ENCODE measurements around the gene GAS1. TPM values are rescaled to one million over a fixed set of nuclear protein-coding genes. Genes with fewer than 3 reads are reported as not detected.

Gene GAS1
- total RNA-seq, 1 donor from 2014 or later, result 307 TPM

DNA sequence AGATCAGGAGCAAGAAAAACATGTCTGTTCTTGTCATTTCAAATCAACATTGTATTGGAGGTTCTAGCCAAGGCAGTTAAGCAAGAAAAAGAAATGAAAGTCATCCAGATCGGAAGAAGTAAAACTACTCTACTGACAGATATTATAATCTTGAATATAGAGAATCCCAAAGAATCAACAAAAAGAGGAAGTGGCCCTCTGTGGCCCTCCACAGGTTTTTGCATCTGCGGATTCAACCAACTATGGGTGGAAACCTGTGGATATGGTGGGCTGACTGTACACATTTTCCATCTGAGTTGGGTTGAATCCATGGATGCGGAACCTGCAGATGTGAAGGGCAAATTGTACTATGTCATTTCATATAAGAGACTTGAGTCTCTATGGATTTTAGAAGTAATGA, 35.1 kb downstream of the GAS1 start:
- no peak overlapping the region for H3K27ac Mint-ChIP-seq (ENCODE audit: unreplicated experiment)
- H3K4me1 Mint-ChIP-seq (ENCODE audit: unreplicated experiment), result peaks cover 16% of the 10 kb centered on the region
- H3K27me3 Mint-ChIP-seq (ENCODE audit: unreplicated experiment), result no peaks in the 10 kb centered on the region
- TF ChIP-seq, protein P1, sequence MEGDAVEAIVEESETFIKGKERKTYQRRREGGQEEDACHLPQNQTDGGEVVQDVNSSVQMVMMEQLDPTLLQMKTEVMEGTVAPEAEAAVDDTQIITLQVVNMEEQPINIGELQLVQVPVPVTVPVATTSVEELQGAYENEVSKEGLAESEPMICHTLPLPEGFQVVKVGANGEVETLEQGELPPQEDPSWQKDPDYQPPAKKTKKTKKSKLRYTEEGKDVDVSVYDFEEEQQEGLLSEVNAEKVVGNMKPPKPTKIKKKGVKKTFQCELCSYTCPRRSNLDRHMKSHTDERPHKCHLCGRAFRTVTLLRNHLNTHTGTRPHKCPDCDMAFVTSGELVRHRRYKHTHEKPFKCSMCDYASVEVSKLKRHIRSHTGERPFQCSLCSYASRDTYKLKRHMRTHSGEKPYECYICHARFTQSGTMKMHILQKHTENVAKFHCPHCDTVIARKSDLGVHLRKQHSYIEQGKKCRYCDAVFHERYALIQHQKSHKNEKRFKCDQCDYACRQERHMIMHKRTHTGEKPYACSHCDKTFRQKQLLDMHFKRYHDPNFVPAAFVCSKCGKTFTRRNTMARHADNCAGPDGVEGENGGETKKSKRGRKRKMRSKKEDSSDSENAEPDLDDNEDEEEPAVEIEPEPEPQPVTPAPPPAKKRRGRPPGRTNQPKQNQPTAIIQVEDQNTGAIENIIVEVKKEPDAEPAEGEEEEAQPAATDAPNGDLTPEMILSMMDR (IDR thresholded peaks at IDR 0.05), result no peak
- no peak for DNase-seq (ENCODE audit: extremely low spot score, unreplicated experiment)
- H3K9me3 Mint-ChIP-seq (ENCODE audit: unreplicated experiment), result peaks cover 34% of the 10 kb centered on the region
- no peak overlapping the region for H3K4me3 Mint-ChIP-seq (ENCODE audit: unreplicated experiment)
- H3K36me3 Mint-ChIP-seq (ENCODE audit: unreplicated experiment), result peaks cover 13% of the 10 kb centered on the region

DNA sequence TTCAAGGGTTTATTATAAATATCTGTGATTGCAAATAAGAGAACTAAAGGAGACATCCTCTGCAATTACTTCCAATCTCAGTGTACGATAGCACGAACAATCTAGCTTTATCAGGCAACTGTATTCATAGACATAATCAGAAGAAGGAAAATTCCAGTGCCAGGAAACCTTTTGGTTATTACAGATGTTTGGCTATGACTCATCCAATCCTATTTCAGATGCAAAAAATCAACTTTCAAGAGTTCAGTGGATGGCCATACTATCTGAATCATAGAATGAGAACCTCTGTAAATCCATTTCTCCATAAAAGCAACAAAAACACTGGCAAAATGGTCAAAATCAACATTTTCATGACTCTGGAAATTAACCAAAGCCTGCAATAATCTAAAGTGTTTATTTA, 37.9 kb downstream of the GAS1 start:
- no peak overlapping the region for H3K27ac Mint-ChIP-seq (ENCODE audit: unreplicated experiment)
- H3K4me1 Mint-ChIP-seq (ENCODE audit: unreplicated experiment), result peaks cover 19% of the 10 kb centered on the region
- H3K4me3 Mint-ChIP-seq (ENCODE audit: unreplicated experiment), result no peak overlapping the region
- no peak for DNase-seq (ENCODE audit: extremely low spot score, unreplicated experiment)
- H3K36me3 Mint-ChIP-seq (ENCODE audit: unreplicated experiment), result peaks cover 13% of the 10 kb centered on the region
- H3K9me3 Mint-ChIP-seq (ENCODE audit: unreplicated experiment), result peaks cover 37% of the 10 kb centered on the region
- no peaks in the 10 kb centered on the region for H3K27me3 Mint-ChIP-seq (ENCODE audit: unreplicated experiment)
- TF ChIP-seq, protein P1 (IDR thresholded peaks at IDR 0.05), result no peak

DNA sequence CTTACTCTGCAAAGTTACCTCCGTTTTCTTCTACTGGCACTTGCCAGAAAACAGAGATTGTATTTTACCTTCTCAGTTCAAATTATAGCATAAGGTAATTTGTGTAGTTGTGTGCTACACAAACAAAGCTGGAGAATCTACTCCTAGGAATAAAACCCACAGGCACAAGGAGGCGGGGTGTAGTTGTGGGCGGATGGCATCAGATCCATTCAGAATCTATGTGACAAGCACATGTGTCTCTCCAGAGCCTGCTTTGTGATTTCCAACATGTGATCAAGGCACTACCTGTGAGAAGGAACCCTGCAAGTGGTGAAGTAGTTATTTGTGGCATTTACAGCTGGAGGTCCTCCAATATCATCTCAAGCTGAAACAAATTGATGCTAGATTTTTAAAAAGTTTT, 39.0 kb downstream of the GAS1 start:
- Mint-ChIP-seq H3K27ac (ENCODE audit: unreplicated experiment) (no peak overlapping the region), H3K9me3 (ENCODE audit: unreplicated experiment) (peaks cover 29% of the 10 kb centered on the region), H3K4me1 (ENCODE audit: unreplicated experiment) (peaks cover 29% of the 10 kb centered on the region), H3K27me3 (ENCODE audit: unreplicated experiment) (no peaks in the 10 kb centered on the region), H3K36me3 (ENCODE audit: unreplicated experiment) (peaks cover 10% of the 10 kb centered on the region), H3K4me3 (ENCODE audit: unreplicated experiment) (no peak overlapping the region)
- no peak for DNase-seq (ENCODE audit: extremely low spot score, unreplicated experiment)
- TF ChIP-seq, protein P1 (IDR thresholded peaks at IDR 0.05), result no peak

DNA sequence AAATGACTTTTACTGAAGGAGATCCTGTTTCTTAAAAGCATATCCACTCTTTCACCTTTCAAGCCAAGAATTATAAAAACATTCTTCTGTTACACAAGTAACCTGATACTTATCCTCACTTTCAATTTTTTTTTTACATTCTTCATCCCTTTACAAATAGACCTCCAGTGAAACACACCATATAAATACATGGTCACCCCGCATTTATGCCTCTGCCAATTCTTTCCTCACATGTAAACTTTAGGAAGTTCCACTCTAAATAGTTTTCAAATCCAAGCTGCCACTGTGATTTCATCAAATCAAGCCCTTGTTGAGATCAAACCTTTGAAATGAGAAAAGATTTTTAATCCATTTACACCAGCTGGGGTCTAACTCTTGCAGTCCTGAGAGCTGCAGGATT, 40.0 kb downstream of the GAS1 start:
- no peak overlapping the region for H3K27ac Mint-ChIP-seq (ENCODE audit: unreplicated experiment)
- H3K4me3 Mint-ChIP-seq (ENCODE audit: unreplicated experiment), result no peak overlapping the region
- peaks cover 10% of the 10 kb centered on the region for H3K36me3 Mint-ChIP-seq (ENCODE audit: unreplicated experiment)
- TF ChIP-seq, protein P1 (IDR thresholded peaks at IDR 0.05), result no peak
- H3K27me3 Mint-ChIP-seq (ENCODE audit: unreplicated experiment), result no peaks in the 10 kb centered on the region
- no peak for DNase-seq (ENCODE audit: extremely low spot score, unreplicated experiment)
- peaks cover 29% of the 10 kb centered on the region for H3K9me3 Mint-ChIP-seq (ENCODE audit: unreplicated experiment)
- peaks cover 39% of the 10 kb centered on the region for H3K4me1 Mint-ChIP-seq (ENCODE audit: unreplicated experiment)

DNA sequence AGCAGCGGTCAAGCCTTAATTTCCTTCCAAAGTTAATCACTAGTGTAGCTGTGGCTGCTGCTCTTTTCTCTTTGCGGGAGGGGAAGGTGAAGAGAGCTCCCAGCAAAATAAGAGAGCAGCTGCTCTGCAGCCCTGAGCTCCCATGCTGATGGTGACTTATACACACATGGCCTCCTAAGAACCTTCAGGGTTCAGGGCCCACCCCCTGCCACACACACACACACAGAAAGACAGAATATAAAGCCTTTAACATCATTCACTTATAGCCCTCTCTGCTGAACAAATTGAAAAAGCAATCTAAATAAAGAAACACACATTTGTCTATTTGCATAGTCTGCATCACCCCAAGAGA, 43.6 kb downstream of the GAS1 start:
- H3K36me3 Mint-ChIP-seq (ENCODE audit: unreplicated experiment), result no peaks in the 10 kb centered on the region
- peaks cover 4% of the 10 kb centered on the region for H3K27me3 Mint-ChIP-seq (ENCODE audit: unreplicated experiment)
- H3K27ac Mint-ChIP-seq (ENCODE audit: unreplicated experiment), result no peak overlapping the region
- peaks cover 31% of the 10 kb centered on the region for H3K4me1 Mint-ChIP-seq (ENCODE audit: unreplicated experiment)
- H3K4me3 Mint-ChIP-seq (ENCODE audit: unreplicated experiment), result peak overlapping the region; percentile 55
- no peak for DNase-seq (ENCODE audit: extremely low spot score, unreplicated experiment)
- TF ChIP-seq, protein P1 (IDR thresholded peaks at IDR 0.05), result no peak
- peaks cover 16% of the 10 kb centered on the region for H3K9me3 Mint-ChIP-seq (ENCODE audit: unreplicated experiment)

All from osteocyte (in vitro differentiated cells).